ENCODE measurements around the gene SLC6A6.

The SLC6A6 gene

GRCh38 chr3:14450506-14450905, 48.1 kb downstream of the SLC6A6 start:
- no peak for DNase-seq

GRCh38 chr3:14450922-14451606, 48.7 kb downstream of the SLC6A6 start:
- TF ChIP-seq POLR2A (IDR thresholded peaks at IDR 0.05; ENCODE audit: low read length) (no peak), GATA1 (IDR thresholded peaks at IDR 0.05; ENCODE audit: low read depth, low read length) (no peak)
- no peak for DNase-seq

More at GRCh38 chr3:14450506-14450905, 48.1 kb downstream of the SLC6A6 start:
- TF ChIP-seq GATA1 (IDR thresholded peaks at IDR 0.05; ENCODE audit: low read depth, low read length) (no peak), POLR2A (IDR thresholded peaks at IDR 0.05; ENCODE audit: low read length) (no peak)

- peak in 1 of 2 experiments; percentile 24 for DNase-seq
Observed at GRCh38 chr3:14451844-14452739, 49.7 kb downstream of the SLC6A6 start.

GRCh38 chr3:14452740-14453710, 50.6 kb downstream of the SLC6A6 start:
- TF ChIP-seq POLR2A (IDR thresholded peaks at IDR 0.05; ENCODE audit: low read length) (no peak), GATA1 (IDR thresholded peaks at IDR 0.05; ENCODE audit: low read depth, low read length) (no peak)
- DNase-seq, result no peak

More at GRCh38 chr3:14451844-14452739, 49.7 kb downstream of the SLC6A6 start:
- TF ChIP-seq GATA1 (IDR thresholded peaks at IDR 0.05; ENCODE audit: low read depth, low read length), result no peak
- TF ChIP-seq POLR2A (IDR thresholded peaks at IDR 0.05; ENCODE audit: low read length), result no peak

- no peak for TF ChIP-seq POLR2A (IDR thresholded peaks at IDR 0.05; ENCODE audit: low read length)
- no peak for DNase-seq
Observed at GRCh38 chr3:14453876-14454638, 51.7 kb downstream of the SLC6A6 start.

GRCh38 chr3:14454639-14455310, 52.4 kb downstream of the SLC6A6 start:
- TF ChIP-seq POLR2A (IDR thresholded peaks at IDR 0.05; ENCODE audit: low read length), result no peak
- no peak for TF ChIP-seq GATA1 (IDR thresholded peaks at IDR 0.05; ENCODE audit: low read depth, low read length)
- DNase-seq, result no peak

GRCh38 chr3:14455571-14456317, 53.3 kb downstream of the SLC6A6 start:
- DNase-seq, result no peak
- TF ChIP-seq POLR2A (IDR thresholded peaks at IDR 0.05; ENCODE audit: low read length) (no peak), GATA1 (IDR thresholded peaks at IDR 0.05; ENCODE audit: low read depth, low read length) (no peak)

GRCh38 chr3:14456794-14457193, 54.4 kb downstream of the SLC6A6 start:
- TF ChIP-seq POLR2A (IDR thresholded peaks at IDR 0.05; ENCODE audit: low read length), result no peak
- DNase-seq, result no peak

- DNase-seq, result no peak
- TF ChIP-seq POLR2A (IDR thresholded peaks at IDR 0.05; ENCODE audit: low read length) (no peak), GATA1 (IDR thresholded peaks at IDR 0.05; ENCODE audit: low read depth, low read length) (no peak)
Observed at GRCh38 chr3:14457481-14457880, 55.1 kb downstream of the SLC6A6 start.

GRCh38 chr3:14457999-14458398, 55.6 kb downstream of the SLC6A6 start:
- DNase-seq, result no peak
- no peak for TF ChIP-seq POLR2A (IDR thresholded peaks at IDR 0.05; ENCODE audit: low read length)
- no peak for TF ChIP-seq GATA1 (IDR thresholded peaks at IDR 0.05; ENCODE audit: low read depth, low read length)

GRCh38 chr3:14458434-14459275, 56.2 kb downstream of the SLC6A6 start:
- DNase-seq, result no peak
- TF ChIP-seq GATA1 (IDR thresholded peaks at IDR 0.05; ENCODE audit: low read depth, low read length) (no peak), POLR2A (IDR thresholded peaks at IDR 0.05; ENCODE audit: low read length) (no peak)

Data from erythroblast (primary cell).